IMR-90 (cell line): ENCODE measurements around the gene TSPEAR. TPM values are rescaled to one million over a fixed set of nuclear protein-coding genes. Genes with fewer than 3 reads are reported as not detected.

ENCODE experiments used
- ATAC-seq: fragments of 200-7000 bp; cut with Tn5 transposase; 2 replicates; pipeline ENCODE4 v1.9.1; 2020; ENCODE audit warnings: low read depth, mild to moderate bottlenecking, moderate library complexity
- BruUV-seq: library from RNA; stranded (reverse); fragments of 400-500 nt; replicated peaks from 2 replicates; lab custom pipeline; 2021; lab: Mats Ljungman, UMichigan
- CTCF ChIA-PET: fragments of 300-600 bp; formaldehyde crosslinking; extraction: SDS; loops from one replicate; lab custom pipeline; 2021; ENCODE audit warnings: antibody characterized with exemption; lab: Yijun Ruan, JAX
- POLR2A ChIA-PET: fragments of 300-600 bp; sonication (Branson Sonifier 250); formaldehyde crosslinking; loops from one replicate; lab custom pipeline; 2022; ENCODE audit warnings: antibody characterized with exemption; ENCODE audit not compliant: unreplicated experiment; lab: Charles Lee
- DNase-seq: peaks from one replicate; pipeline ENCODE4 v3.0.0; 2013
- H2AFZ ChIP-seq: replicated peaks from 2 replicates; pipeline ENCODE3; 2013; ENCODE audit warnings: low read length, mild to moderate bottlenecking; ENCODE audit not compliant: poor library complexity
- H2AK5ac ChIP-seq: 2 replicates; pipeline ENCODE4 v1.6.1; 2013; ENCODE audit warnings: low read depth, low read length, inconsistent platforms
- H2AK9ac ChIP-seq: replicated peaks from 2 replicates; pipeline ENCODE3; 2013; ENCODE audit warnings: mild to moderate bottlenecking, low read depth, low read length, moderate library complexity; ENCODE audit not compliant: poor library complexity
- H2BK120ac ChIP-seq: 2 replicates; pipeline ENCODE4 v1.6.1; 2013; ENCODE audit warnings: low read depth, low read length, inconsistent platforms
- H2BK15ac ChIP-seq: 3 replicates; pipeline ENCODE4 v1.6.1; 2013; ENCODE audit warnings: low read depth, low read length, inconsistent platforms
- H2BK20ac ChIP-seq: 2 replicates; pipeline ENCODE4 v1.6.1; 2013; ENCODE audit warnings: low read depth, mild to moderate bottlenecking, inconsistent platforms, low read length, moderate library complexity
- H2BK5ac ChIP-seq: 2 replicates; pipeline ENCODE4 v1.6.1; 2013; ENCODE audit warnings: mild to moderate bottlenecking, low read depth, low read length, inconsistent platforms; ENCODE audit not compliant: poor library complexity, severe bottlenecking
- H3K14ac ChIP-seq: replicated peaks from 2 replicates; pipeline ENCODE4 v1.6.1; 2013; ENCODE audit warnings: low read depth, low read length, inconsistent platforms
- H3K18ac ChIP-seq: 2 replicates; pipeline ENCODE4 v1.6.1; 2013; ENCODE audit warnings: low read depth, low read length, control low read depth
- H3K23ac ChIP-seq: 2 replicates; pipeline ENCODE4 v1.6.1; 2013; ENCODE audit warnings: low read depth, low read length, inconsistent platforms
- H3K27ac ChIP-seq: 2 replicates; pipeline ENCODE4 v1.5.1; 2013; ENCODE audit warnings: mild to moderate bottlenecking, control low read depth, low read length; ENCODE audit not compliant: insufficient read depth
- H3K27me3 ChIP-seq: 2 replicates; pipeline ENCODE4 v1.6.1; 2013; ENCODE audit warnings: low read length; ENCODE audit not compliant: control insufficient read depth, insufficient read depth
- H3K36me3 ChIP-seq: 2 replicates; pipeline ENCODE4 v1.6.1; 2013; ENCODE audit warnings: low read length, mixed read lengths; ENCODE audit not compliant: control insufficient read depth, insufficient read depth
- H3K4ac ChIP-seq: 2 replicates; pipeline ENCODE4 v1.6.1; 2013; ENCODE audit warnings: low read depth, low read length, inconsistent platforms
- H3K4me1 ChIP-seq: 2 replicates; pipeline ENCODE4 v1.6.1; 2013; ENCODE audit warnings: low read length, mixed read lengths; ENCODE audit not compliant: control insufficient read depth, insufficient read depth
- H3K4me2 ChIP-seq: 2 replicates; pipeline ENCODE4 v1.6.1; 2013; ENCODE audit warnings: low read depth, mild to moderate bottlenecking, control low read depth, low read length, moderate library complexity
- H3K4me3 ChIP-seq: 2 replicates; pipeline ENCODE4 v1.5.1; 2013; ENCODE audit warnings: low read depth, mild to moderate bottlenecking, control low read depth, low read length, moderate library complexity; ENCODE audit not compliant: insufficient read depth
- H3K56ac ChIP-seq: 2 replicates; pipeline ENCODE4 v1.6.1; 2013; ENCODE audit warnings: low read length, inconsistent platforms; ENCODE audit not compliant: insufficient read depth; ENCODE audit errors: extremely low read depth
- H3K79me1 ChIP-seq, 2 experiments: 2 replicates each; pipeline ENCODE4 v1.6.1; 2013; ENCODE audit warnings: low read length in 2 of 2, inconsistent platforms in 1 of 2, low read depth in 1 of 2
- H3K9ac ChIP-seq: 2 replicates; pipeline ENCODE4 v1.6.1; 2013; ENCODE audit warnings: low read depth, low read length, control low read depth
- H3K9me1 ChIP-seq: 2 replicates; pipeline ENCODE4 v1.6.1; 2013; ENCODE audit warnings: low read length, inconsistent platforms; ENCODE audit not compliant: insufficient read depth
- H3K9me3 ChIP-seq: 2 replicates; pipeline ENCODE4 v1.6.1; 2013; ENCODE audit warnings: low read length; ENCODE audit not compliant: control insufficient read depth, insufficient read depth
- H4K20me1 ChIP-seq: 2 replicates; pipeline ENCODE4 v1.6.1; 2013; ENCODE audit warnings: low read length, inconsistent platforms; ENCODE audit not compliant: insufficient read depth
- H4K5ac ChIP-seq: 2 replicates; pipeline ENCODE4 v1.6.1; 2013; ENCODE audit warnings: mild to moderate bottlenecking, low read depth, low read length, control low read depth
- H4K8ac ChIP-seq, 2 experiments: 2 replicates each; pipeline ENCODE4 v1.6.1; 2013; ENCODE audit warnings: low read depth in 2 of 2, low read length in 2 of 2, control low read depth in 1 of 2, inconsistent platforms in 1 of 2
- H4K91ac ChIP-seq: 2 replicates; pipeline ENCODE4 v1.6.1; 2013; ENCODE audit warnings: low read depth, low read length, inconsistent platforms; ENCODE audit not compliant: insufficient read depth
- CEBPB ChIP-seq: IDR thresholded peaks from 2 replicates; pipeline ENCODE4 v1.6.1; 2012; ENCODE audit warnings: low read depth, low read length, improper control_type of control experiment
- CHD1 ChIP-seq: IDR thresholded peaks from 2 replicates; pipeline ENCODE4 v1.6.1; 2012; ENCODE audit warnings: low read depth, low read length, improper control_type of control experiment
- CTCF ChIP-seq: conservative IDR thresholded peaks from 2 replicates; pipeline ENCODE4 v1.5.1; 2012; ENCODE audit warnings: mild to moderate bottlenecking, low read depth, low read length, improper control_type of control experiment
- ELK1 ChIP-seq: fragments of 150-350 bp; IDR thresholded peaks from 2 replicates; pipeline ENCODE4 v1.6.1; 2016; ENCODE audit warnings: low read depth, mild to moderate bottlenecking, low read length, moderate library complexity, borderline replicate concordance
- FOS ChIP-seq: fragments of 150-350 bp; IDR thresholded peaks from 2 replicates; pipeline ENCODE4 v1.6.1; 2016; ENCODE audit warnings: low read depth, low read length
- MAFK ChIP-seq: IDR thresholded peaks from 2 replicates; pipeline ENCODE4 v1.6.1; 2012; ENCODE audit warnings: low read depth, low read length, improper control_type of control experiment
- MAZ ChIP-seq: IDR thresholded peaks from 2 replicates; pipeline ENCODE4 v1.6.1; 2012; ENCODE audit warnings: low read depth, mild to moderate bottlenecking, low read length, improper control_type of control experiment, moderate library complexity, borderline replicate concordance
- NFE2L2 ChIP-seq: fragments of 150-350 bp; IDR thresholded peaks from 2 replicates; pipeline ENCODE4 v1.6.1; 2016; ENCODE audit warnings: low read depth, mild to moderate bottlenecking, low read length
- POLR2A ChIP-seq: IDR thresholded peaks from 2 replicates; pipeline ENCODE4 v1.6.1; 2012; ENCODE audit warnings: mild to moderate bottlenecking, low read depth, low read length
- RAD21 ChIP-seq: IDR thresholded peaks from 2 replicates; pipeline ENCODE4 v1.6.1; 2012; ENCODE audit warnings: low read length, improper control_type of control experiment
- RCOR1 ChIP-seq: IDR thresholded peaks from 2 replicates; pipeline ENCODE4 v1.6.1; 2012; ENCODE audit warnings: mild to moderate bottlenecking, low read length, improper control_type of control experiment; ENCODE audit not compliant: insufficient replicate concordance
- SMC3 ChIP-seq: fragments of 150-350 bp; IDR thresholded peaks from 2 replicates; pipeline ENCODE4 v1.6.1; 2016; ENCODE audit warnings: low read depth, mild to moderate bottlenecking, antibody characterized with exemption, low read length, moderate library complexity
- USF2 ChIP-seq: fragments of 150-350 bp; IDR thresholded peaks from 2 replicates; pipeline ENCODE4 v1.6.1; 2017; ENCODE audit warnings: mild to moderate bottlenecking, antibody characterized with exemption, low read length, low read depth
- WGBS, 2 experiments: methylation state at CpG; one replicate each; pipeline versions ENCODE4 v1.1.5 to v1.1.7; 2013; ENCODE audit warnings: missing lambda C conversion rate in 2 of 2; ENCODE audit not compliant: insufficient read length in 1 of 2; ENCODE audit errors: extremely low coverage in 2 of 2; 5-methylcytosine and 5-hydroxymethylcytosine counted together
- dilution Hi-C: fragments of 300-500 bp; cut with HindIII; formaldehyde crosslinking; loops from one replicate; pipeline ENCODE4 v1.14.3; 2018; ENCODE audit warnings: low sequenced_read_pairs; ENCODE audit not compliant: unreplicated experiment
- in situ Hi-C: fragments of 300-500 bp; cut with MboI; formaldehyde crosslinking; loops from 3 replicates; pipeline ENCODE4 v1.14.3; 2019; ENCODE audit warnings: low sequenced_read_pairs, inconsistent platforms, mixed read lengths
- intact Hi-C: fragments of 100-400 bp; cut with micrococcal nuclease; formaldehyde crosslinking; loops from 2 replicates; pipeline ENCODE4 v1.10.0; 2022
- polyA plus RNA-seq, 3 experiments: library from polyadenylated mRNA; depleted of rRNA; stranded (reverse); fragments of >200 nt; gene quantifications; 2 replicates each; pipeline ENCODE4 v1.2.3, GENCODE V29; 2012; ENCODE audit warnings: low replicate concordance in 1 of 3
- total RNA-seq: library from RNA; depleted of rRNA; stranded (reverse); fragments of >200 nt; gene quantifications from 2 replicates; pipeline ENCODE4 v1.2.3, GENCODE V29; 2012

TSPEAR gene
- total and polyA plus RNA-seq, 2 of the 4 experiments (the other 2 are of a cell fraction) = not detected

- no peak overlapping the region for H2BK120ac ChIP-seq
- H4K5ac ChIP-seq = no peak overlapping the region
- no peak overlapping the region for H3K18ac ChIP-seq
- POLR2A ChIA-PET = no interaction called here
- no peak overlapping the region for H2AFZ ChIP-seq
- no peaks in the 10 kb centered on the region for H3K4me1 ChIP-seq
- in situ Hi-C loops = no loop called here
- H3K27ac ChIP-seq = no peak overlapping the region
- H3K36me3 ChIP-seq = no peaks in the 10 kb centered on the region
- ATAC-seq = no peak
- no peak overlapping the region for H2BK20ac ChIP-seq
- no peak overlapping the region for H3K14ac ChIP-seq
- no peak for DNase-seq
- no peak overlapping the region for H3K4me2 ChIP-seq
- no peak overlapping the region for H2AK9ac ChIP-seq
- H3K4ac ChIP-seq = no peak overlapping the region
- no peak for TF ChIP-seq CTCF
- no peak for TF ChIP-seq SMC3
- TF ChIP-seq CEBPB = no peak
- TF ChIP-seq NFE2L2 = no peak
- no peak for TF ChIP-seq MAZ
- no peak for TF ChIP-seq FOS
- no peak for TF ChIP-seq USF2
- TF ChIP-seq MAFK = no peak
- TF ChIP-seq RCOR1 = no peak
- no peak for TF ChIP-seq ELK1
- no peak for TF ChIP-seq RAD21
- TF ChIP-seq CHD1 = no peak
- TF ChIP-seq POLR2A = no peak
- no peaks in the 10 kb centered on the region for H3K79me1 ChIP-seq
- no CpG with 5 or more reads among the region's 6 CpGs for WGBS, 2 experiments
- H3K9me3 ChIP-seq = no peaks in the 10 kb centered on the region
- intact Hi-C loops = no loop called here
- H3K9me1 ChIP-seq = no peaks in the 10 kb centered on the region
- no peak overlapping the region for H3K9ac ChIP-seq
- dilution Hi-C loops = no loop called here
- CTCF ChIA-PET = no interaction called here
- peaks cover 4% of the 10 kb centered on the region; the same call in 1 of the 2 replicates for H3K27me3 ChIP-seq
- H3K23ac ChIP-seq = no peak overlapping the region
- H3K4me3 ChIP-seq = no peak overlapping the region
- H4K8ac ChIP-seq = no peak overlapping the region
- no peak overlapping the region for H4K91ac ChIP-seq
- BruUV-seq = no TSS peak
- no peaks in the 10 kb centered on the region for H4K20me1 ChIP-seq
- no peak overlapping the region for H2BK5ac ChIP-seq
- no peak overlapping the region for H2BK15ac ChIP-seq
- no peak overlapping the region for H3K56ac ChIP-seq
- no peak overlapping the region for H2AK5ac ChIP-seq
Observed at GRCh38 chr21:44595524-44595923, 115.8 kb downstream of the TSPEAR start.
